22Rv1 (cell line): ENCODE data around the gene CLINT1.

Experiments used
- ZFX ChIP-seq: fragments of 450-650 bp; IDR thresholded peaks from 2 replicates; pipeline ENCODE4 v1.6.1; 2017; ENCODE audit warnings: antibody characterized with exemption, borderline replicate concordance
- TF ChIP-seq, protein P1 (sequence below): fragments of 450-650 bp; IDR thresholded peaks from 2 replicates; pipeline ENCODE4 v1.5.1; 2017; ENCODE audit warnings: mild to moderate bottlenecking

DNA sequence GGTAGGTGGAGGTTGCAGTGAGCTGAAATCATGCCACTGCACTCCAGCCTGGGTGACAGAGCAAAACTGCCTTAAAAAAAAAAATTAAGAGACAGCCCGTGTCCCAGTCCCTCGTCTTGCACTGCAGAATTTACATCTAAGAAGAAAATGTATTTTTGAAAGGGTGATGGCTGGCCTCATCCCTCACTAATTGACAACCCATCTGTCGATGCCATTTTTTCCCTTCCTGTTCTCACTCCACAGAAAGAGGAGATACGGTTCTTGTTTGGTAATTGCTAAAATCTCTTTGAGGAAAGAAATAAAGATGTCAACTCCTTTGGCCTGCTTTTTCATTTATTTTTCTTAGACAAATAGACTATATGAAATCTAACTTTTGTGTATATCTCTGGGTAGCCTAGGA lies 117.8 kb downstream of the CLINT1 start:
- TF ChIP-seq, protein P1, sequence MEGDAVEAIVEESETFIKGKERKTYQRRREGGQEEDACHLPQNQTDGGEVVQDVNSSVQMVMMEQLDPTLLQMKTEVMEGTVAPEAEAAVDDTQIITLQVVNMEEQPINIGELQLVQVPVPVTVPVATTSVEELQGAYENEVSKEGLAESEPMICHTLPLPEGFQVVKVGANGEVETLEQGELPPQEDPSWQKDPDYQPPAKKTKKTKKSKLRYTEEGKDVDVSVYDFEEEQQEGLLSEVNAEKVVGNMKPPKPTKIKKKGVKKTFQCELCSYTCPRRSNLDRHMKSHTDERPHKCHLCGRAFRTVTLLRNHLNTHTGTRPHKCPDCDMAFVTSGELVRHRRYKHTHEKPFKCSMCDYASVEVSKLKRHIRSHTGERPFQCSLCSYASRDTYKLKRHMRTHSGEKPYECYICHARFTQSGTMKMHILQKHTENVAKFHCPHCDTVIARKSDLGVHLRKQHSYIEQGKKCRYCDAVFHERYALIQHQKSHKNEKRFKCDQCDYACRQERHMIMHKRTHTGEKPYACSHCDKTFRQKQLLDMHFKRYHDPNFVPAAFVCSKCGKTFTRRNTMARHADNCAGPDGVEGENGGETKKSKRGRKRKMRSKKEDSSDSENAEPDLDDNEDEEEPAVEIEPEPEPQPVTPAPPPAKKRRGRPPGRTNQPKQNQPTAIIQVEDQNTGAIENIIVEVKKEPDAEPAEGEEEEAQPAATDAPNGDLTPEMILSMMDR: no peak
- TF ChIP-seq ZFX: no peak
